Activated naive CD4-positive, alpha-beta T cell treated with anti-CD3 and anti-CD28 coated beads for 36 hours (primary cell): Measurements from ENCODE around the gene KLF16. TPM values are rescaled to one million over a fixed set of nuclear protein-coding genes. Genes with fewer than 3 reads are reported as not detected.
A peak's percentile ranks its signal among the peaks of the same experiment; 100 is the strongest.

ENCODE experiments used
- CTCF ChIA-PET: fragments of 350-600 bp; sonication (Branson Sonifier 250); formaldehyde crosslinking; loops from one replicate; lab custom pipeline; 2021; ENCODE audit warnings: antibody characterized with exemption; lab: Charles Lee
- DNase-seq: peaks from one replicate; pipeline ENCODE4 v3.0.0-alpha.2; 2020
- H3K27ac Mint-ChIP-seq: one replicate; pipeline ENCODE4 v1.8.0; 2021; ENCODE audit warnings: mild to moderate bottlenecking, mixed read lengths
- H3K27me3 Mint-ChIP-seq: one replicate; pipeline ENCODE4 v1.8.0; 2021; ENCODE audit warnings: low read depth, mixed read lengths
- H3K36me3 Mint-ChIP-seq: one replicate; pipeline ENCODE4 v1.8.0; 2021; ENCODE audit warnings: low read depth, mixed read lengths
- H3K4me1 Mint-ChIP-seq: one replicate; pipeline ENCODE4 v1.8.0; 2021; ENCODE audit warnings: low read depth, mixed read lengths
- H3K4me3 Mint-ChIP-seq: one replicate; pipeline ENCODE4 v1.8.0; 2021; ENCODE audit warnings: mild to moderate bottlenecking, moderate library complexity, mixed read lengths
- H3K9me3 Mint-ChIP-seq: one replicate; pipeline ENCODE4 v1.8.0; 2021; ENCODE audit warnings: mixed read lengths
- intact Hi-C: fragments of 100-400 bp; cut with micrococcal nuclease; formaldehyde crosslinking; loops from one replicate; pipeline ENCODE4 v1.15.1; 2023
- total RNA-seq, 2 experiments: library from RNA; stranded (reverse); gene quantifications; one replicate each; pipeline ENCODE4 v1.2.3, GENCODE V29; 2021

Gene KLF16
- total RNA-seq, 2 experiments from 2014 or later = 13.5 to 15.0 TPM

DNA sequence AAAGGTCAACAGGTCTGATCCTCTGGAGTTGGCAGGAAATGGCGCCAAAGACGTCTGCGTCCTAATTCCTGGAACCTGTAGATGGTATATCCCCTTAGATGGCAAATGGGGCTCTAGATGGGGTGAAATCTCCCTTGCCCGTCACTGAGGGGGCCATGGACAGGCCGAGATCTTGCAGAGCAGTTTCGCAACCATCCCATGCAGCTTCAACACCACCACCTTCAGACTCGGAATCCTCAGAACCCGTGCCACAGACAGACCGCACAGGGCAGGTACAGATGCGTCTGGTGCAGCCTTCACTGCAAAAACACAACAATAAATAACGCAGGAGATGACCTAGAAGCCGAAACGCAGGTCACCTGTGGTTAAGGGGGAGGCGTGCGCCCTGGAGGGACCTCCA, 32.8 kb downstream of the KLF16 start:
- H3K4me1 Mint-ChIP-seq = peaks cover 8% of the 10 kb centered on the region
- no peak for DNase-seq
- CTCF ChIA-PET = no interaction called here
- intact Hi-C loops = no loop called here
- no peak overlapping the region for H3K4me3 Mint-ChIP-seq
- H3K27me3 Mint-ChIP-seq = no peaks in the 10 kb centered on the region
- no peak overlapping the region for H3K27ac Mint-ChIP-seq
- no peaks in the 10 kb centered on the region for H3K9me3 Mint-ChIP-seq
- peaks cover 5% of the 10 kb centered on the region for H3K36me3 Mint-ChIP-seq

DNA sequence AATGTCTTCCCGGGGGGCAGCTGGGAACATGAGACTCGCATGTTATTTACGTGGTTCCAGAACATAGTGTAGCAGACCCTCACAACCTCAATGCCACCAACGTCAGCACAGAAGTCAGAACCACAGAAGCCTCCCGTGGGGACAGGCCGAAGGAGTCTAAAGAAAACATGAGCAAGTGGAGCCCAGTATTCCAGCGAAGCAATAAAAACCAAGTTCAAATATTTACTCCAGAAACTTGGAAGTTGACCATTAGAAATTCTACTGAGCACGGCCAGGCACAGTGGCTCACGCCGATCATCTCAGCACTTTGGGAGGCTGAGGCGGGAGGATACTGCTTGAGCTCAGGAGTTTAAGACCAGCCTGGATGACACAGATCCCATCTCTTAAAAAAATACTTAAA, 33.4 kb downstream of the KLF16 start:
- intact Hi-C loops = loop anchor here (5.0 kb wide), 1 partner anchor 38 kb away; no protein-coding TSS in a partner anchor
- H3K4me1 Mint-ChIP-seq = peaks cover 8% of the 10 kb centered on the region
- no peaks in the 10 kb centered on the region for H3K9me3 Mint-ChIP-seq

DNA sequence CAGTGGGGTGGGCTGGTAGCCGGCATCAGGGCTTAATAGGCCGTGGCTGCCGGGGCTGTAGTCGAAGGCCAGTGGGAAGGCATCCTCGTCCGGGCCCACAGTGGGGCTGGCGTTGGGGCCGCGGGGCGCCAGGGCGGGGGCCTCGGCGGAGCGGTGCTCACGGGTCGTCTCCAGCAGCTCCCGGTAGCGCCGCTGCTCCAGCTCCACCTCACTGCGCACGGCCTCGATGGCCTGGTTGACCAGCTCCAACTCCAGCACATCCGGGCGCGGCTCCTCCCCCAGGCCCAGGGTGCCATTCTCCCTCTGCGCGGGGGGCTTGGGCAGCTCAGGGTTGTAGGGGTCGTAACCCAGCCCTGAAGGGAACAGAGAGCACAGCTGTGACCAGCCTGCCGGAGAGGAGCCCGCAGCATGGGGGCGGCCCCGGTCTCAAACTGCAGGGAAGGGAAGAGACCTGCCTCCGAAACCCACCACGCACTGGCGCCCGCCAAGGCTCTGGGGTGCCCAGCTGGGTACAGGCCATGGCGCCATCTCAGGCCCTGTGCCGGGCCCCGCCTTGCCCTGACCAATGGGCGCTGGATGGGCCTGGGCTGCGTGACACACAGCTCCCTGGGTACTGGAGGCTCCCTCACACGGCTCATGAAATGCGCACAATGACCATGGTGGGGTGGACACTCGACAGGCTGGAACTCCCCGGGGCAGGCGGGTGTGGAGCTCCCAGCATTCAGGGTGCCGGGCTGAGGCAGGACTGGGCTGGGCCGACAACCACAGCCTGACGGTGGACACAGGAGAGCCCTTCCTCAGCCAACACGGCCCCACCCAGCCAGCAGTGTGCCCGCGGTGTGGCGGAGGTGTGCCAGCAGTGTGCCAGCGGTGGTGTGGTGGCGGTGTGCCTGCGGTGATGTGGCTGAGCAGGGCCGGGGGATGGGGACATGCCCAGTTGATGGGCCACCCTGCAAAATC, 34.8 kb downstream of the KLF16 start:
- no peak for DNase-seq
- peaks cover 6% of the 10 kb centered on the region for H3K4me1 Mint-ChIP-seq
- intact Hi-C loops = loop anchor here (5.0 kb wide), 1 partner anchor 36 kb away; no protein-coding TSS in a partner anchor
- H3K9me3 Mint-ChIP-seq = no peaks in the 10 kb centered on the region
- no peak overlapping the region for H3K27ac Mint-ChIP-seq
- H3K4me3 Mint-ChIP-seq = no peak overlapping the region
- CTCF ChIA-PET = interaction anchor here (0.9 to 4.2 kb wide), 4 partner anchors 10 to 32 kb away, joined by 3 to 42 read pairs (median 6); no protein-coding TSS in a partner anchor
- H3K27me3 Mint-ChIP-seq = no peaks in the 10 kb centered on the region
- peaks cover 8% of the 10 kb centered on the region for H3K36me3 Mint-ChIP-seq

More for the DNA sequence above, 33.4 kb downstream of the KLF16 start:
- no peak for DNase-seq
- Mint-ChIP-seq H3K27me3 (no peaks in the 10 kb centered on the region), H3K27ac (no peak overlapping the region), H3K4me3 (no peak overlapping the region), H3K36me3 (peaks cover 5% of the 10 kb centered on the region)
- CTCF ChIA-PET = interaction anchor here (0.6 to 0.7 kb wide), 2 partner anchors 150 to 1400 kb away, joined by 3 to 4 read pairs; no protein-coding TSS in a partner anchor

DNA sequence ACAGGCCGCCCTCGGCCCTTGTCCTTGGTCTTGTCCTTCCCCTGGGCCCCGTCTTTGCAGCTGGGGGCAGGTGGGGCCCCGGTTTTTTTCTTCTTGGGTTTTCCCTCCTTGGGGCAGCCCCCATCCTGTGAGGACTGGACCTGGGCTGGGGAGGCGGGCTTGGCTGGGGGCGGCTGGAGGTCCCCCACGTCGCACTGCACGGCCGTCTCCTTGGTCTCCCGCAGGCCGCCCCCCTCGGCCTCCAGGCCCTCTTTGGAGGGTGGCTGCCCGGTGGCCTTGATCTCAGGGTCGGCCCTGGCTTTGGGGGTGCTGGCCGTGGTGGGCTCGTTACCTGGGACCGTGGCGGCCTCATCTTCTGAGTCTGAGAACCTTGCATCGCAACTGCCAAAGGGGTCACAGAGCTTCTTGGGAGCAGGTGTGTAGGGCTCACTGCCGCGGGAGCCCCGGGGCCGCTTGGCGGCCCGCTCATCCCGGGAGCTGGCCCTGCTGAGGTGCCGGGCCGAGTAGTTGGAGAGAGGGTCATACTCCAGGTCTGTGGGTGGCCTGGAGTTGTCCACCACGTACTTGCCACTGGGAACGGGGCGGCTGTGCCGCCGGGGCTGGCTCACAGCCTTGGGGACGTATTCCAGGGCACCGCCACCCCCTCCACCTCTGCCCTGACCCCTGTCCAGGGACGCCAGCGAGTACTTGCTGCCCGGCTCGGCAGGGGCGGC, 35.7 kb downstream of the KLF16 start:
- H3K4me1 Mint-ChIP-seq = peaks cover 4% of the 10 kb centered on the region
- no peaks in the 10 kb centered on the region for H3K9me3 Mint-ChIP-seq
- DNase-seq = no peak
- no peaks in the 10 kb centered on the region for H3K27me3 Mint-ChIP-seq
- intact Hi-C loops = loop anchor here (5.0 kb wide), 1 partner anchor 35 kb away; no protein-coding TSS in a partner anchor
- no peak overlapping the region for H3K27ac Mint-ChIP-seq
- H3K4me3 Mint-ChIP-seq = no peak overlapping the region
- H3K36me3 Mint-ChIP-seq = peaks cover 10% of the 10 kb centered on the region
- CTCF ChIA-PET = interaction anchor here (0.9 to 4.2 kb wide), 4 partner anchors 11 to 31 kb away, joined by 3 to 42 read pairs (median 6); no protein-coding TSS in a partner anchor

DNA sequence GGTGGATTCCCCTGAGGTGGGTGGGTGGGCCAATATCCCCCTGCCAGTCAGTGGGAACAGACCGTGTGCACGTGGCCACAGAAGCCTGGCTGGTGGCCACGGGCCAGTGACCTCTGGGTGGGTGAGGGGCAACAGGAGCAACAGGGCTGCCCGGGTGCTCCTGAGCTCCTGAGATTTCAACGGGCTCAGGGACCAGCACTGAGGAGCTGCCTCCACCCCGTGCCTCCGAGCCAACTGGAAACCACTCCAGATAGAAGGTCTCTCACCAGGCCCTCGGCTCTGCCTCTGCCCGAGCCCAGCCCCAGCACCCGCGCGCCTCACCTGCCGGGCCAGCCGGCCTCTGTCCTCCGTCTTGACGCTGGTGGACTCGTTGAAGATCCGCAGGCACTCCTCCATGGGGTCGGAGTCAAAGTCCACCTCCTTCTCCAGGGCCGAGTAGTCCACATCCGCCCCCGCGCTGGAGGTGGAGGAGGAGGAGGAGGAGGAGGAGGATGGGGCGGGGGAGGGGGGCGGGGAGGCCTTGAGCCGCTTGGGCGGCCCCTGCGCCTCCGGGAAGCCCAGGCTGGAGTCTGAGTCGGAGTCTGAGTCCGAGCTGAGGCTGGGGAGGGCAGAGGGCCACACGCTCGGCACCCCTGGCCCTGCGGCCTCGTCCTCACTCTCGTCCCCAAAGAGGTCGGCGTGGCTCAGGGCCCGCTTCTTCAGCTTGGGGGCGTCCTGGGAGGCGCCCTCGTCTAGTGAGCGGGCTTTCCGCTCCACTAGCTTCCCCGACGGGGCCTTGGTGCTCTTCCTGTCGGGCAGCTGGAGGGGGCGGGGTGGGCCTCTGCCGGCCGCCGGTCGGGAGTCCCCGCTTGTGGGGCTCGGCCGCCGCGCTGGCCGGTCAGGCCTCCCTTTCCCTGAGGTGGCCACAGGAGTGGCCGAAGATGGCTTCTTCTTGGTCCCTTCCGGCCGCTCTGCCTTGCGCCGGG, 36.5 kb downstream of the KLF16 start:
- no peak for DNase-seq
- H3K4me3 Mint-ChIP-seq = no peak overlapping the region
- peaks cover 4% of the 10 kb centered on the region for H3K4me1 Mint-ChIP-seq
- no peak overlapping the region for H3K27ac Mint-ChIP-seq
- no peaks in the 10 kb centered on the region for H3K9me3 Mint-ChIP-seq
- intact Hi-C loops = loop anchor here (5.0 kb wide), 1 partner anchor 35 kb away; no protein-coding TSS in a partner anchor
- peaks cover 12% of the 10 kb centered on the region for H3K36me3 Mint-ChIP-seq
- CTCF ChIA-PET = interaction anchor here (0.6 to 4.2 kb wide), 17 partner anchors 8 to 236 kb away, joined by 3 to 42 read pairs (median 4); partner anchors contain the start of gene REXO1
- H3K27me3 Mint-ChIP-seq = no peaks in the 10 kb centered on the region

DNA sequence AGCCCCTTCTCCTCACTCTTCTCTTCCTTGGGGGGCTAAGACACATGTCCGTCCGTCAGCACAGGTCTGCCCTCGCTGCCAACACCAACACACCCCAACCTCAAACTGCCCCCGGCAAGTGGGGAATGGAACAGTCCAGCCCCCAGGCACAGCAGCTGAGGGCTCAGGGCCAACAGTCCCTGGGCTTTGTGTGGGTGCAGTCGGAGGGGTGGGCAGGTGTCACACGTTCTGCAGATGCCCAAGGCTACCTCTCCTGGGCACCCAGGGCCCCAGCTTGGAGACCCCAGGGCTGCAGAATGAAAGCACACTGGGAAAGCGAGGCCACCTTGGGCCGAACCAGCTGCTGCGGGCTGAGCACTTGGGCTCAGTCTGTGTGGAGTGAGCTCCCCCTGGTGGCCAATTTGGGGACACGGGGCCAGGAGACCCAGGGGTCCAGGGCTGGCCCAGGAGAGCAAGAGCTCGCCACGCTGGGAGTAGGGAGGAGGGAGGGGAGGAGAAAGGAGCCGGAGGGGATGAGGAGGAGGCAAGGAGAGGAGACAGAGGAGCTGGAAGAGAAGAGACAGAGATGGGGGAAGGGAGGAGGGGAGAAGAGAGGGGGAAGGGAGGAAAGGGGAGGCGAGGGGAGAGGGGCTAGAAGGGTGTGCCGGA, 37.3 kb downstream of the KLF16 start:
- no peak overlapping the region for H3K27ac Mint-ChIP-seq
- peaks cover 12% of the 10 kb centered on the region for H3K36me3 Mint-ChIP-seq
- peak; percentile 78 for DNase-seq
- H3K4me1 Mint-ChIP-seq = peaks cover 4% of the 10 kb centered on the region
- intact Hi-C loops = loop anchor here (5.0 kb wide), 1 partner anchor 34 kb away; no protein-coding TSS in a partner anchor
- H3K27me3 Mint-ChIP-seq = no peaks in the 10 kb centered on the region
- CTCF ChIA-PET = interaction anchor here (0.6 to 4.2 kb wide), 22 partner anchors 9 to 1803 kb away, joined by 3 to 42 read pairs (median 3); partner anchors contain the start of gene REXO1
- H3K9me3 Mint-ChIP-seq = no peaks in the 10 kb centered on the region
- H3K4me3 Mint-ChIP-seq = no peak overlapping the region

DNA sequence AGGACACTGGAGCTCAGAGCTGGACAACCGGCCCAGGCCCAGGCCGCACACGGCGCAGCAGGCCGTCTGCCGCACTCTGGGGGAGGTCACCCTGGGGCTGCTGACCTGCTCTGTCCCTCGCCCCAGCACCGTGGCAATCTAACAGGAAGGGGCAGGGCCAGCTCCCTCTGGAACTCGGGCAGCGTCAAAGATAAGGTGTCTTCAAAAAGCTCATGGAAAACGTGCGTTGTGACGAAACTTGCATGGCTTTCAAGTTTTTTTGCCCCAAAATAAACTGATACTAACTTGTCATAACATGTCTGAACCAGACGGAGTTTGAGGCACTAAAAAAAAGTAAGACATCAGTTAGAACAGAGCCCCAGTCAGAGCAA, 39.1 kb downstream of the KLF16 start:
- no peaks in the 10 kb centered on the region for H3K27me3 Mint-ChIP-seq
- intact Hi-C loops = no loop called here
- H3K27ac Mint-ChIP-seq = no peak overlapping the region
- no peak overlapping the region for H3K4me3 Mint-ChIP-seq
- DNase-seq = no peak
- no peaks in the 10 kb centered on the region for H3K9me3 Mint-ChIP-seq
- peaks cover 4% of the 10 kb centered on the region for H3K4me1 Mint-ChIP-seq
- H3K36me3 Mint-ChIP-seq = peaks cover 15% of the 10 kb centered on the region
- CTCF ChIA-PET = interaction anchor here (1.2 to 1.4 kb wide), 2 partner anchors 11 to 42 kb away, joined by 3 read pairs; no protein-coding TSS in a partner anchor

DNA sequence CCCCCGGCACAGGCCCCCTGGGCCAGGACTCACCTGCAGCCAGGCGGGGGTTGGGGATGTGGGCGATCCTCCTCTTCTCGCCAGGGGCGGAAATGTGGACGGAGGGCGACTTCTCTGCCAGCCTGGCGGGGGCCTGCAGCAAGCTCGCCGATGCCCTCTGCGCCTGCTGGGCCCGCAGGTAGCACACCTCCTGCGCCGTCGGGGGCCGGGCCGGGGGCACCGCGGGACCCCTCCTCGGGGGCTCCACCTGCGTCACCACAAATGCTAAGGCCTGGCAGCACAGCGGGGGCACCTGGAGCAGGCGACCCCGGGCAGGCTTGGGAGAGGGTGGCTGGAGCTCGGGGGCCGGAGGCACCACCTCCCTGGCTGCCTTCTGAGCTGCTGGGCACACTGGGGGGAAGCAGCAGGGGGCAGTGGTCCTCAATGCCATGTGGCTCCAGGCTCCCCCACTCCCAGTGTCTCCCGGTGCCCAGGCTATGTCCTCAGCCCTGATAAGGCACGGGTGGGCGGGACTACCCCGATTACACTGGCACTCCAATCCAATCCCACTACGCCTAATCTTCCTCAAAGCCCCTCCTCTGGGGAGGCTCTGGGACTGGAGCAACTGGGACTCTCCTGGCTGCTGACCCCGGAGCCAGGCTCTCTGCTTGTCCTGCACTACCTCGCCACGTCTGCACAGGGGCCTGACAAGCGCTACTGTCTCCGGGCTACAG, 39.7 kb downstream of the KLF16 start:
- H3K27me3 Mint-ChIP-seq = no peaks in the 10 kb centered on the region
- H3K27ac Mint-ChIP-seq = no peak overlapping the region
- H3K4me3 Mint-ChIP-seq = no peak overlapping the region
- H3K4me1 Mint-ChIP-seq = peaks cover 4% of the 10 kb centered on the region
- CTCF ChIA-PET = interaction anchor here (1.2 to 1.4 kb wide), 2 partner anchors 12 to 42 kb away, joined by 3 read pairs; no protein-coding TSS in a partner anchor
- no peak for DNase-seq
- intact Hi-C loops = no loop called here
- H3K36me3 Mint-ChIP-seq = peaks cover 15% of the 10 kb centered on the region
- no peaks in the 10 kb centered on the region for H3K9me3 Mint-ChIP-seq

DNA sequence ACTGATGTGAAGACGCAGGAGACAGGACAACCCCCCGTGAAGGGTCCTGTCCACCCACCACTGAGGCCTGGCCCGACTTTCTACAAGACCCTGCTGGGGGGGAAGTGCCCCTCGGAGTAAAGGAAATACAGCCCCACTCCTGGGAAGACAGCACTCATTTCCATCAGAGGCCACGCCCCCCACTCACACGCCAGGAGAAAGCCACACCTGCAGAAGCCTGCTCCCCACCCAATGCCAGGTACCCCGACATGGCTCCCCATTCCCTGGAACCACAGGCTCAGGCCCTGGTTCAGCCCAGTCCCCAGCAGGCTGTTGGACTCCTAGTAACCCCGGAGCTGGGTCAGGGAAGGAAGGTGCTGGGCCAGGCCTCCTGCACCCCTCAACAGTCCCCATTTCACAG, 40.4 kb downstream of the KLF16 start:
- peaks cover 15% of the 10 kb centered on the region for H3K36me3 Mint-ChIP-seq
- no peaks in the 10 kb centered on the region for H3K9me3 Mint-ChIP-seq
- H3K27me3 Mint-ChIP-seq = no peaks in the 10 kb centered on the region
- H3K27ac Mint-ChIP-seq = no peak overlapping the region
- H3K4me3 Mint-ChIP-seq = no peak overlapping the region
- intact Hi-C loops = no loop called here
- CTCF ChIA-PET = no interaction called here
- no peak for DNase-seq
- peaks cover 4% of the 10 kb centered on the region for H3K4me1 Mint-ChIP-seq

DNA sequence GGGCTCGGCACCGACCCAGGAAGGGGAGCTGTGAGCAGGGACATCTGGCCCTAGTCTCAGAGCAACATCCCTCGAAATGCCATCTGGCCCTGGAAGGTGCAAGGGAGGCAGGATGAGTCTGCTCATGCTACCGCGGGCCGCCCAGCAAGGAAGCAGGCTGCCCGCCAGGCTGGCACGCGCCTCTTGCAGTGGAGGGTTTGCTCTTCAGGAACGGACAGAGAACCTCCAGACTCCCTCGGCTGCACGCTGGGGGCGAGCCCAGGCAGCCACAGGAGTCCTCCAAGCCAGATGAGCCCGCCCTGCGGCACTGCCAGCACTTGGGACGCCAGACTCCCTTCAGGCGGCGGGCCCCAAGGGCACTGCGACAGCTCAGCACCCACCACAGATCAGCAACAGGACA, 41.2 kb downstream of the KLF16 start:
- Mint-ChIP-seq H3K9me3 (no peaks in the 10 kb centered on the region), H3K27me3 (no peaks in the 10 kb centered on the region), H3K27ac (no peak overlapping the region), H3K36me3 (peaks cover 15% of the 10 kb centered on the region), H3K4me3 (no peak overlapping the region), H3K4me1 (peaks cover 4% of the 10 kb centered on the region)
- CTCF ChIA-PET = no interaction called here
- DNase-seq = no peak
- intact Hi-C loops = no loop called here
